Retinal pigment epithelial cell (primary cell): ENCODE results near the gene SP1.
"Not testable (repeated sequence)": the region's sequence is repeated elsewhere in the genome, so short reads cannot be mapped to it uniquely, and the experiment has no call there.

Source experiments
- DNase-seq: peaks from one replicate; pipeline ENCODE4 v3.0.0-alpha.2; 2010; ENCODE audit warnings: low read depth
- H3K4me3 ChIP-seq: 2 replicates; pipeline ENCODE4 v1.5.1; 2011; ENCODE audit warnings: mild to moderate bottlenecking, low read length, control low read depth, moderate library complexity
- TF ChIP-seq, protein P1 (sequence below): conservative IDR thresholded peaks from 2 replicates; pipeline ENCODE4 v1.5.1; 2011; ENCODE audit warnings: low read depth, low read length, control low read depth, inconsistent platforms

The SP1 gene

DNA sequence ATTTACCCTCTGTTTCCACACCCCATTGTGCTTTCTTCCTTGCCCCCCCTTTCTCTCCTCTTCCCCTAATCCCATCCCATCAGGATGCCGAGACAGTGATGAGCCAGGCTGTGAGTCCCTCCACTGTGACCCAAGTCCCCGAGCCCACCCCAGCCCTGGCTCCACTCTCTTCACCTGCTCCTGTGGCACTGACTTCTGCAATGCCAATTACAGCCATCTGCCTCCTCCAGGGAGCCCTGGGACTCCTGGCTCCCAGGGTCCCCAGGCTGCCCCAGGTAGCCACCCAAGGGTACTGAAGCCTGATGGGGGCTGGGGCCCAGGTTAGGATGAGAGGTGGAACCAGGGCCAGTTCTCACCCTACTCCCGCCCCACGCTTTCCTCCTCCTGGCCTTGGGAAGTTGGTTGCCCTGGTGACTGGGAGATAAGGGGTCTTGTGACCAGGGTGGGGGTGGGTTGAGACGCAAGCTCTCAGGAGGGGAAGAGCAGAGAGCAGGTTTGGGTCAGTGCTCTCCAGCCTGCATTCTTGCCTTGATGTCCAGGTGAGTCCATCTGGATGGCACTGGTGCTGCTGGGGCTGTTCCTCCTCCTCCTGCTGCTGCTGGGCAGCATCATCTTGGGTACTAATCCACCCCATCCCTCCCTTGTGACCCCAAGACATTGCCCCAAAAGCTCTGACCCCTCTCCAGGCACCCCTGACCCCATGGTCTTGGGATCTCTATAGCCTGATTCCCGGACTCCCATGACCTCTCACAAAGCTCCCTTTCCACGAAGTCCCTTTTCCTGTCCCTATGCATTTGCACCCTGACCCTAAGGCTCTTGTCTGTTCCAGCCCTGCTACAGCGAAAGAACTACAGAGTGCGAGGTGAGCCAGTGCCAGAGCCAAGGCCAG lies 44.9 kb downstream of the SP1 start:
- TF ChIP-seq, protein P1, sequence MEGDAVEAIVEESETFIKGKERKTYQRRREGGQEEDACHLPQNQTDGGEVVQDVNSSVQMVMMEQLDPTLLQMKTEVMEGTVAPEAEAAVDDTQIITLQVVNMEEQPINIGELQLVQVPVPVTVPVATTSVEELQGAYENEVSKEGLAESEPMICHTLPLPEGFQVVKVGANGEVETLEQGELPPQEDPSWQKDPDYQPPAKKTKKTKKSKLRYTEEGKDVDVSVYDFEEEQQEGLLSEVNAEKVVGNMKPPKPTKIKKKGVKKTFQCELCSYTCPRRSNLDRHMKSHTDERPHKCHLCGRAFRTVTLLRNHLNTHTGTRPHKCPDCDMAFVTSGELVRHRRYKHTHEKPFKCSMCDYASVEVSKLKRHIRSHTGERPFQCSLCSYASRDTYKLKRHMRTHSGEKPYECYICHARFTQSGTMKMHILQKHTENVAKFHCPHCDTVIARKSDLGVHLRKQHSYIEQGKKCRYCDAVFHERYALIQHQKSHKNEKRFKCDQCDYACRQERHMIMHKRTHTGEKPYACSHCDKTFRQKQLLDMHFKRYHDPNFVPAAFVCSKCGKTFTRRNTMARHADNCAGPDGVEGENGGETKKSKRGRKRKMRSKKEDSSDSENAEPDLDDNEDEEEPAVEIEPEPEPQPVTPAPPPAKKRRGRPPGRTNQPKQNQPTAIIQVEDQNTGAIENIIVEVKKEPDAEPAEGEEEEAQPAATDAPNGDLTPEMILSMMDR, result no peak
- no peak overlapping the region for H3K4me3 ChIP-seq

DNA sequence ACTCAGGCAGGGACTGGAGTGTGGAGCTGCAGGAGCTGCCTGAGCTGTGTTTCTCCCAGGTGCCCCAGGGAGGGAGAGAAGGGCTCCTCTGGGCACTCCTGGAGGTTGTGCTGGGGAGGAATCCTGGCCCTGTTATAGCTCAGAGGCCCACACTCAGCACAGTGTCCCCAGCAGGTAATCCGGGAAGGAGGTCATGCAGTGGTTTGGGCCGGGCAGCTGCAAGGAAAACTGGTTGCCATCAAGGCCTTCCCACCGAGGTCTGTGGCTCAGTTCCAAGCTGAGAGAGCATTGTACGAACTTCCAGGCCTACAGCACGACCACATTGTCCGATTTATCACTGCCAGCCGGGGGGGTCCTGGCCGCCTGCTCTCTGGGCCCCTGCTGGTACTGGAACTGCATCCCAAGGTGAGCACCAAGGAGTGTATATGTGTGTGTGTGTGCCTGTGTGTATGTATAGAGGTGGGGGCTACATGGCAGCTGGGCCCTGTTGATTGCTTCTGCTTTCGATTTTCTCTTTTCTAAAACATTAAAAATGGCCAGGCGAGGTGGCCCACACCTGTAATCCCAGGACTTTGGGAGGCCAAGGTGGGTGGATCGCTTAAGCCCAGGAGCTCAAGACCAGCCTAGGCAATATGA lies 45.7 kb downstream of the SP1 start:
- TF ChIP-seq, protein P1, result no peak
- no peak for DNase-seq
- no peak overlapping the region for H3K4me3 ChIP-seq

More for the DNA sequence above, 44.9 kb downstream of the SP1 start:
- no peak for DNase-seq

DNA sequence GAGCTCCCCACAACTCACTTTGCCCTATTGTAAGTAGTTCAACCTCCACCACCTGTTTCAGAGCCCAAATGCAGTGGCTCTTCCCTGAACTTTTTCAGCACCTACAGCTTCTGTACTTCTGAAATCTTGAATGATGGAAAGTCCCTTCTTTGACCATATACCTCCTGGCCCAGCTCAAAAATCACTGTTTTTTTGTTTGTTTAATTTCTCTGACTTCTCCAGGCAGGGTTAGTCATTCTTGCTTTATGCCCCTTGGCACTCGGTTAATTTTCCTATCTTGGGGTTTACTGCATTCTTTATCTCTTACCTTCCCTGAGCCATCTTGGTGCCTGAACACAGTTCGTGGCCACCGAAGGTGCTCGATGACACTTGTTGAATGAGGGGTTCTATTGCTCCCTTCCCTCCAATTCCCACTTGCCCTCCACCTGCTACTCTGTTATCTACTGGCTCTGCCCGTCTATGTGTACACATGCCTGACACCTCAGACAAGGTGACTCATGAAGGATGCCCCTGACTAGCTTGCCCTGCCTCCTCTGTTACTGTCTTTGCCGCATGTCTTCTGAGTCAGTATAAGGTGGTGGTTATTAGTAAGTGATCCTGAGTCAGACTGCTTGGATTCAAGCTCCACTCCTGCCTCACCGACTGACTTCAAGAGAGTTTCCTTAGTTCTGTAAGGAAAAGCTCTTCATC lies 48.1 kb downstream of the SP1 start:
- no peak for DNase-seq
- TF ChIP-seq, protein P1, result no peak
- no peak overlapping the region for H3K4me3 ChIP-seq

DNA sequence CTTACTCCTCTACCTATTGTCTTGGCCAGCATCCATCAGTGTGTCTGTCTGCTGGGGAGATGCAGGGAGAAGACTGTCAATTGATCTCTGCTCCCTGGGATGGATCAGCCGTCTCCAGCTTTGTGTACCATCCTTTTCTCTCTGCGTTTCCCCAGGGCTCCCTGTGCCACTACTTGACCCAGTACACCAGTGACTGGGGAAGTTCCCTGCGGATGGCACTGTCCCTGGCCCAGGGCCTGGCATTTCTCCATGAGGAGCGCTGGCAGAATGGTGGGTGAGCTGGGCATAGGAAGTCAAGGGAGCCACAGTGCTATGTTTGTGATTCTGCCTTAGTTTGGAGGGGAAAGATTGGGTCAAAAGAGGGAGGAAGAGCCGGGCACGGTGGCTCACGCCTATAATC lies 48.8 kb downstream of the SP1 start:
- TF ChIP-seq, protein P1, result no peak
- H3K4me3 ChIP-seq, result no peak overlapping the region
- no peak for DNase-seq

DNA sequence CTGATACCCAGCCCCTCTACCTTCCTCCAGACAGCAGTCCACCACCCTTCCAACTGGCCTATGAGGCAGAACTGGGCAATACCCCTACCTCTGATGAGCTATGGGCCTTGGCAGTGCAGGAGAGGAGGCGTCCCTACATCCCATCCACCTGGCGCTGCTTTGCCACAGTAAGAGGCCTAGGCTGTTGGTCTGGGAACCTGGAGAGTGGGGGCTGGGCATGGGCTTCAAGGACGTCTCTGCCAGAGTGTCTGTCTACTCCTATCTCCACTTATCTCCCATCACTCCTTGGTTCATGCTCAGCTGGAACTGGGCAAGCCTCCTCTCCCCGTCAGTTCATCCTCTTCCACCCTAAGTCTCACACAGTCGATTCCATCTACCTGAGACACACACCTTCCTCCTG lies 50.1 kb downstream of the SP1 start:
- TF ChIP-seq, protein P1, result no peak
- no peak overlapping the region for H3K4me3 ChIP-seq

DNA sequence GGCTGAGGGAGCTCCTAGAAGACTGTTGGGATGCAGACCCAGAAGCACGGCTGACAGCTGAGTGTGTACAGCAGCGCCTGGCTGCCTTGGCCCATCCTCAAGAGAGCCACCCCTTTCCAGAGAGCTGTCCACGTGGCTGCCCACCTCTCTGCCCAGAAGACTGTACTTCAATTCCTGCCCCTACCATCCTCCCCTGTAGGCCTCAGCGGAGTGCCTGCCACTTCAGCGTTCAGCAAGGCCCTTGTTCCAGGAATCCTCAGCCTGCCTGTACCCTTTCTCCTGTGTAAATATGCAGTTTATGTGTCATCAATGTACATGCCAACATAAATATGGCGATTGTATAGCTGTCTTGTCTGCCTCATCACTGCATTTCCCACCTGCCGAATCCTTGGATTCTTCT lies 51.2 kb downstream of the SP1 start:
- no peak overlapping the region for H3K4me3 ChIP-seq
- DNase-seq, result no peak
- TF ChIP-seq, protein P1, result no peak

More for the DNA sequence above, 50.1 kb downstream of the SP1 start:
- DNase-seq, result no peak

DNA sequence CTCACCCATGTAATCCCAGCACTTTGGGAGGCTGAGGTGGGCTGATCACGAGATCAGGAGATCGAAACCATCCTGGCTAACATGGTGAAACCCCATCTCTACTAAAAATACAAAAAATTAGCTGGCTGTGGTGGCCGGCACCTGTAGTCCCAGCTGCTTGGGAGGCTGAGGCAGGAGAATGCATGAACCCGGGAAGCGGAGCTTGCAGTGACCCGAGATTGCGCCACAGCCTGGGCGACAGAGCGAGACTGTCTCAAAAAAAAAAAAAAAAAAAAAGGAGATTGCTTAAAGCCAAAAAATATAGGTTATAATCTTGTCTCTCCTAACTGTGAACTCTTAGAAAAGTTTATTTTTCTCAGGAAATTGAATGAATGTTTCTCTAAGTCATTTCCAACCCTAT lies 55.4 kb downstream of the SP1 start:
- not testable (repeated sequence) for DNase-seq, H3K4me3 ChIP-seq

DNA sequence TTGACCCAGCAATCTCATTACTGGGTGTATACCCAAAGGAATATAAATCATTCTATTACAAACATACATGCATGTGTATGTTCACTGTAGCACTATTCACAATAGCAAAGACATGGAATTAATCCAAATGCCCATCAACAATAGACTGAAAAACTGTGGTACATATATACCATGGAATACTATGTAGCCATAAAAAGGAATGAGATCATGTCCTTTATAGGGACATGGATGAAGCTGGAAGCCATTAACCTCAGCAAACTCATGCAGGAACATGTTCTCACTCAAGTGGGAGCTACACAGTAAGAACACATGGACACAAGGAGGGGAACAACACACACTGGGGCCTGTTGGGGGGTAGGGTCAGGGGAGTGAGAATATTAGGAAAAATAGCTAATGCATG lies 59.6 kb downstream of the SP1 start:
- not testable (repeated sequence) for H3K4me3 ChIP-seq, DNase-seq
